HG02759 (cell line): Measurements from ENCODE around the gene RNASE7.

Experiments
- ATAC-seq: cut with Tn5 transposase; IDR thresholded peaks from one replicate; pipeline ENCODE4 v1.9.1; 2021; ENCODE audit warnings: mild to moderate bottlenecking, moderate library complexity; ENCODE audit not compliant: unreplicated experiment

The RNASE7 gene

DNA sequence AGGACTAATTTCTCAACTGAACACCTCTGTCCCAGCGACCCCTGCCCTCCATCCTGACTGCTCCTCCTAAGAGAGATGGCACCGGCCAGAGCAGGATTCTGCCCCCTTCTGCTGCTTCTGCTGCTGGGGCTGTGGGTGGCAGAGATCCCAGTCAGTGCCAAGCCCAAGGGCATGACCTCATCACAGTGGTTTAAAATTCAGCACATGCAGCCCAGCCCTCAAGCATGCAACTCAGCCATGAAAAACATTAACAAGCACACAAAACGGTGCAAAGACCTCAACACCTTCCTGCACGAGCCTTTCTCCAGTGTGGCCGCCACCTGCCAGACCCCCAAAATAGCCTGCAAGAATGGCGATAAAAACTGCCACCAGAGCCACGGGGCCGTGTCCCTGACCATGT lies 756 bp downstream of the RNASE7 start:
- no peak for ATAC-seq

DNA sequence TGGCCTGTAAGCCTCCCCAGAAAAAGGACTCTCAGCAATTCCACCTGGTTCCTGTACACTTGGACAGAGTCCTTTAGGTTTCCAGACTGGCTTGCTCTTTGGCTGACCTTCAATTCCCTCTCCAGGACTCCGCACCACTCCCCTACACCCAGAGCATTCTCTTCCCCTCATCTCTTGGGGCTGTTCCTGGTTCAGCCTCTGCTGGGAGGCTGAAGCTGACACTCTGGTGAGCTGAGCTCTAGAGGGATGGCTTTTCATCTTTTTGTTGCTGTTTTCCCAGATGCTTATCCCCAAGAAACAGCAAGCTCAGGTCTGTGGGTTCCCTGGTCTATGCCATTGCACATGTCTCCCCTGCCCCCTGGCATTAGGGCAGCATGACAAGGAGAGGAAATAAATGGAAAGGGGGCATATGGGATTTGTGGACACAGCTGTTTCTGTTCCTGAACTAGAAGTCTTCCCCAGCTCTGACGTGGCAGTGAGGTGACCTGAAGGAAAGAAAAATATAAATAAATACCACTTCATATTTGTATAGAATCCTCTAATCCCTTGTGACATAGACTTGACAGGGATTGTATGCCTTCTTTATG lies 1.3 kb downstream of the RNASE7 start:
- no peak for ATAC-seq

DNA sequence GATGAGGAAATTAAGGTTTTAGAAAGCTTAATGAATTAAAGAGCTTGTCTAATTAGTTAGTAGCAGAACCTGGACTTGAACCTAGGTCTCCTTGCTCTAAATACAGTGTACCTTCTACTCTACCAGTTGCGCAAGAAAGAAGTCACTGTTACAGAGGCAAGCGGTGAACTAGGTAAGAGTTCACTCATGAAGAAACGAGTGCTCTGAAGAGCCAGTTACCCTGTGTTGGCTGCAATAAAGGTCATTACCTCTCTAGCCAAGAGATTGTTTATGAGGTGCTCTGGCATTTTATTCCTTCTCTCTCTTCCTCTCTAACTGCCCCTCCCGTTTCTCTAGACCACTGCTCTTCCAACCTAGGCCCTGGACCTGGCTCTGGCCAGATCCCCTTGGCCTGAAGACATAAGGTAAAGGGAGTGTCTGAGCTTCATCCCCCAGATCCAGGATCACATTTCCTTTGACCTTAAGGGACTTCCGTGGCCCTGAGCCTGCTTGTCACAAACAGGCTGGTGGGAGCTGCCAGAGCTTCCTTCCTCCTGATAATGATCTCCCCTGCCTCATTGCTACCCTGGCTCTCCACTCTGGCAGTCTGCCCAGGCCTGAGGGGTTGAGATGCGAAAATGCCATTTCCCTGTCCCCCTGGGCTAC lies 1.9 kb downstream of the RNASE7 start:
- ATAC-seq, result no peak

DNA sequence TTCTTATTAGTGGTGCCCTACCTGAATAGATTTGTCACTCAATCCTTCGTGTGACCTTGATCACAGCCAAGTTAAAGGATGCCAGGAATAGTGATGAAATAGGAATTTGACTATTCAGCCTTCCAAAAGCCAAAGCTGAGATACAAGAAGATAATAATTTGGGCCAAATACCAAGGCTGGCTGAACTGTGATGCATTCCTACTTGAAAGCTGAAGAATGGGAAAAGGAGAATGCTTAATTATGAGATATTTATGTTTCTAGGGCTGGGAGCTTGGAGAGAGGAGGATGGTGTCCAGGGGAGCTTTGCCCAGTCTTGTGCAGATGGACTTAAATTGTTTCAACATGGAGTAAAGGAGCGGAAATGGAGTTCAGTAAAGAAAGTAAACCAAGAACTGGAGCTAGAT lies 5.2 kb downstream of the RNASE7 start:
- ATAC-seq, result no peak

DNA sequence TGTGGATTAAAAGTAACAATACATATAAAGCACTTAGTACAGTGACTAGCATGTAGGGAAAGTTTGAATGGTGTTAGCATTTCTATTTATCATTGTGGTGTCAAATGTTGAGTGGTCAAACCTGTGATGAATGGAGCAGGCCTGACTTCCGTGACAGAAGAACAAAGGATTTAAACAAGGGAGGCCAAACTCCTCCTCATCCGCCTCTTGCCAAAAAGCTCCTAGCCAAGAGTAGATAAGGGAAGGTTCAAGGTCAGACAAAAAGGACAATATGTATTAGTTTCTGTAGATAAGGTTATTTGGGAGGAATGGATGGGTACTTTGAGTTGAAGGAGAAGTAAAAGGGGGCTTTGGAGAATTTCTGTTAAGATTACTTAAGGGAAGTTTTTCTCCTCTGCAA lies 6.5 kb downstream of the RNASE7 start:
- no peak for ATAC-seq

DNA sequence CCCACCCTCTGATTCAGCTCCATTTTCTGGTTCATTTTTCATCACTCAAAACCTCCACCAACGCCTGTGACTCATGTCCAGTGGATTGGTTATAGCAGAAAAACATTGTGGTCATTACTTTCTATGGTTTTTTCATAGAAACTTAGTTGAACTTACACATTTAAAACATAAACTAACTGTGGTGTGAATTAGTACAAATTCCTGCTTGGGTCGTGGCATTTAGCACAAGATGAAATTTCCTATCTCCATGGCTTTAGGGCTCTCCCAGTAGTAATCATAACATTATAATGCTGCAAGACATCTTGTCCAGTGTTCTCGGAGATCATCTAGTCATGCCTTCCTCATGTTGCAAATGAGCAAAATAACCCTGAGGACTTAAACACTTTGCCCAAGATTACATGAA lies 7.1 kb downstream of the RNASE7 start:
- ATAC-seq, result no peak

DNA sequence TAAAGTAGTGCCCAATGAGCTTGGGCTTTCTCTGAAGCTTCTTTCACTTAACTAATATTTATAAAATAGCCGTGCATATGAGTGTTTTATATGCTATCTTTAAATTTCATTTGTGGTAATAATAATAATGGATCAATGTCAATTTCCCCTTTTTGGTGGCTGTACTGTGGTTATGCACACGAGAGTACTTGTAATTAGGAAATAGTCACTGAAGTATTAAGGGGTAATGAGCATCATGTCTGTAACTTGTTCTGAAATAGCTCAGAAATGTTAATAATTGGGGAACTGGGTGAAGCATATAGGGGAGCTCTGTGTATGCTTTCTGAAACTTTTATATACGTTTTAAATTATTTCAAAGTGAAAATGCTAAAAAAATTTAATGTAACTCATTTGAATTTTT lies 8.4 kb downstream of the RNASE7 start:
- ATAC-seq, result no peak

DNA sequence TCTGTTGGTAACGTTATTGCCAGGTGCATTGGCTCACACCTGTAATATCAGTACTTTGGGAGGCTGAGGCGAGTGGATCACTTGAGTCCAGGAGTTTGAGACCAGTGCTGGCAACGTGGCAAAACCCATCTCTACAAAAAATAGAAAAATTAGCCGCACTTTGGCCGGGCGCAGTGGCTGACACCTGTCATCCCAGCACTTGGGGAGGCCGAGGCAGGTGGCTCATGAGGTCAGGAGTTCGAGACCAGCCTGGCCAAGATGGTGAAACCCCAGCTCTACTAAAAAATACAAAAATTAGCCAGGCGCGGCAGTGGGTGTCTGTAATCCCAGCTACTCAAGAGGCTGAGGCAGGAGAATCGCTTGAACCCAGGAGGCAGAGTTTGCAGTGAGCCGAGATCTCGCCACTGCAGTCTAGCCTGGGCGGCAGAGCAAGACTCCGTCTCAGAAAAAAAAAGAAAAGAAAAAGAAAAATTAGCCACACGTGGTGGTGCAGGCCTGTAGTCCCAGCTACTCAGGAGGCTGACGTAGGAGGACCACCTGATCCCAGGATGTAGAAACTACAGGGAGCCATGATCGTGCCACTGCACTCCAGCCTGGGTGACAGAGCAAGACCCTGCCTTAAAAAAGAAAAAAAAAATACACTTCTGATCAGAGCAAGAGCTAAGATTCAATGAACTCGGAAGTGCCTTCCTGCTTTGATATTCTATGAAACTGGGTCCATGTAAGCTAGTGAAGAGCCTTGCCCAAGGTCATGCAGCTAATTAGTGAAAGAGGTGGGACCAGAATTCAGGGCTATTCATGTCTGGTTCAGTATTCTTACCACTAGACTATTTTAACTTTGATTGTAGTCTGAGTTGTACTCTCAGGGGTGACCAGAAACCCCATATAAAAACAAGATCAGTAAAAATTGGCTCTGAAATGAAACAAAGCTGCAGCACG lies 11.3 kb downstream of the RNASE7 start:
- no peak for ATAC-seq

DNA sequence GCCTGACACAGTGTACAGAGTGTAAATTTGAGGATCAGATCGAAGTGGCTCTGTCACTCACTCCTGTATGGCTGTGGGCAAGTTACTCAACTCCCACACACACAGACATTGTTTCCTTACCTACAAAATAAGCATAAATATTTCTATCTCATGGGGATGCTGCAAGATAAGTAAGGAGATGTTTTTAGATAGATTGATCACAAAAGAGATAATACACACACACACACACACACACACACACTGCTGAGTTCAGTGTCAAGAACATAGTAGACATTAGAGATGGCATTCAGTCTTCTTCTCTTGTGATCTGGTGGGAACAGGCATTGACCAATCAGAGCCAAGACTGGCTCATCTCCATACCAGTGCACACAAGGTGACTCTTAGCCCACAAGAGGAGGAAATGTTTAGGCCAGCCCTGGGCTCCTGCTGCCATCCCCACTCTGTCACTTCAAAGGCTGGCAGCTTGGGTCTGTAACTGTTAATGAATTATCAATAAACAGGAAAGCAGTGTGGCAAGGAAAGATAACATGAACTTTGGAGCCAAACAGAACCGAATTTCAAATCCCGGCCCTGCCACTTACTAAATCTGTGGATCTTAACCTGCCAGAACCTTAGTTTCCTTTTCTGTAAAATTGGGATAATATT lies 12.1 kb downstream of the RNASE7 start:
- no peak for ATAC-seq

DNA sequence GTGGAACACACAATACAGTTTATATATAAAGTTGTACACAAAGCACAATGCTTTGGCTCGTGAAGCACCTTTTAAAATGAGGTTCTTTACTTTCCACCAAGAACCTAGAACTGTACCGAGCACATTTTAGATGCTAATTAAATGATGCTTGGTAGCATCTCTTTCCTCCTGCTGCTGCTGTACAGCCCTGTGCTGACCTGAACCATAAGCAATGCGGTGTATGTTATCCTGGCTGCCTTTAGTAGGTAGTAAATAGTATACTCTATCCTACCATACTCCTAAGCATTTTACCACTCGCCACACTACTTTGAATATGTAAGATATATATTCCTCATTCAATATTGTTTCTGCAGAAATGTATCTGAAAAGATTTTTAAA lies 12.6 kb downstream of the RNASE7 start:
- no peak for ATAC-seq

DNA sequence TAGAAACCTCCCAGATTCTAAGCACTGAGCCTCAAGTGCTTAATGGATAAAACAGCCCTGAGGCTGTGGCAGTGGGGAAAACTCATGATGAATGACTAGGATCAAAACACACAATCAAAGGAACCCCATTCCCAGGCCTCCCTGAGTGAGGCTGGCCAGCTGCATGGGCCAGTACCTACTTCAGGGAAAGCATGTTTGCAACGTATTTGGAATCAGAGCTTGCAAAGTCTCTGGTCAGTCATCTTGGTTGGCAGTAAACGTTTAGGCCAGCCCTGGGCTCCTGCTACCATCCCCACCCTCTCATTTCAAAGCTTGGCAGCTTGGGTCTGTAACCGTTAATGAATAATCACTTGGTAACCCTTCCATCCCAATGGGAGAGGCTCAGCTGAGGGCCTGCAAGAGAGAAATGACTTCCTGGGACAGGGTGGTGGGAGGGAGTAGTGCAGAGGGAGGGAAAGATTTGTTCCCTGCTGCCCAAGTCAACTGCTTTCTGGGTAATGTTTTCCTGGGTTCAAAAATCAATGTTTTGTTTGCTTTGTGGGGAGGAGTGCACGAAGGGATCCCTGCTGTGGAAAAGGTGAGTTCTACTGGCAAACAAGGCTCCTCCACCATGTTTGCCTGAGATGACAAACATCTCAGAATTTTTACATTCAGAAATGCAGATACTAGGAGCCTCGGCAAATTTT lies 13.4 kb downstream of the RNASE7 start:
- ATAC-seq, result no peak

DNA sequence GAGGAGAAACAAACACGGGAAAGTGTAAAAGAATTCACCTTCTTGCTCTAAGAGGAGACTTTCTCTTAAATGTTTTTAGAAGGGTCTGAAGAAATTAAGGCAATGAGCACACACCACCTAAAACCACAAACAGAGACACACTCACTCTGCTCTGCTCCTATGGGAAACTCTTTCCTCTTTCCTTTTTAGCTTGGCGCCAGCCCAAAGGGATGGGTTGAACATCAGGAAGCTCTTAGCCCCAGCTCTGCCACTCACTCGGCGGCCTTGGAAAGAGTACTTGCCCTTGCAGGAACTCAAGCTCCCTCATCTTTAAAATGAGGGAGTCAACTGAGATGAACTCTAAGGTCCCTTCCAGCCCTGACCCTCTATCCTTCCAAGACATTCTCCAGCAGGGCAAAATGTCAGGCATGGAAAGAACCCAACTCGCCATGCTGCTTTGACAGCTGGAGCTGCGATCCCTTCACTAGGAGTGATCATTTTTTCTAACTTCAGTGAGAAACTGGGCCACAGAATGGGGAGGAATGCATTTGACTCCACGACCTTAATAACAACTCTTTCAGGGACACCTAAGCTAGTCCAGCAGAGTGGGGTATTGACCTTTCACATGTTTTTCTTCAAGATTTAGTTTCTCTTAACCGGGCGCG lies 14.5 kb downstream of the RNASE7 start:
- no peak for ATAC-seq

DNA sequence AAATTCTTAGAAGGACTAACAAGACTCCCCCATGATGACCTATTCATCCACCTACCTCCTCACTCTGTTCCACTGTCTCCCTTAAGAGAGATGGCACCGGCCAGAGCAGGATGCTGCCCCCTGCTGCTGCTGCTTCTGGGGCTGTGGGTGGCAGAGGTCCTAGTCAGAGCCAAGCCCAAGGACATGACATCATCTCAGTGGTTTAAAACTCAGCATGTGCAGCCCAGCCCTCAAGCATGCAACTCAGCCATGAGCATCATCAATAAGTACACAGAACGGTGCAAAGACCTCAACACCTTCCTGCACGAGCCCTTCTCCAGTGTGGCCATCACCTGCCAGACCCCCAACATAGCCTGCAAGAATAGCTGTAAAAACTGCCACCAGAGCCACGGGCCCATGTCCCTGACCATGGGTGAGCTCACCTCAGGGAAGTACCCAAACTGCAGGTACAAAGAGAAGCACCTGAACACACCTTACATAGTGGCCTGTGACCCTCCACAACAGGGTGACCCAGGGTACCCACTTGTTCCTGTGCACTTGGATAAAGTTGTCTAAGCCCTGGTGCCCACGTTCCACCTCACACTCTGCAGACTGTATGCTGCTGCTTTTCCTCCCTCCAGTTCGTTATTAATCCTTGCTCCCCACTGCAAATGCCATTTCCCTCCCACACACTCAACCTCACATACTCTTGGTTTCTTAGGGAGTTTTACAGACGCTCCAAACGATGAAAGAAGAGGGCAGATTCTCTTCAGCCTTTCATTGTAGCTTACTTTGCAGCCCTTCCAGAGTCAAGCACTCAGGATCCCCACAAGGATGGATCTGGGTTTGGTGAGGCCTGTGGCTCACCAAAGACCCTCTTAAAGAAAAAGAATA lies 15.9 kb downstream of the RNASE7 start, which contains the start of gene RNASE8:
Gene RNASE8, plus strand, starts transcription at position 20 of the 873 bp plus-strand sequence. Its CDS starts 71 bp downstream, at position 91.
- ATAC-seq, result no peak

DNA sequence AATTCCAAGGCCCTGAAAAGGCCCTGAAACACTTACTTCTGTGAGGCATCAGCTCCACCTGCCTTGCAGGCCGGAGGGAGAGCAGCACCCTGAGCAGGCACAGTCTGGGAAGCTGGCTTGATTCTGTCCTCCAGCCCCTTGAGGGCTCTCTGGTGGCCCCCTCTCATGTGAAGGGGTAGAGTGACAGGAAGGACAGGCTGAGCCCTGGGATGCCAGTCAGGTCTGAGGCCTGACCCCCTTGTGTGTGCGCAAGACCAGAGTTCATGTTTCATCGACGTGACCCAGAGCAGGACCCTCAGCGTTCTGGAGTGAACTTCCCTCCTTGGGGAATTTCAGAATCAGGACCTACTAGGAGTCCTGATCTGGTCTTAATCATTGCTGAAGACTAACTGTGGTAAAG lies 16.7 kb downstream of the RNASE7 start:
- ATAC-seq, result no peak

DNA sequence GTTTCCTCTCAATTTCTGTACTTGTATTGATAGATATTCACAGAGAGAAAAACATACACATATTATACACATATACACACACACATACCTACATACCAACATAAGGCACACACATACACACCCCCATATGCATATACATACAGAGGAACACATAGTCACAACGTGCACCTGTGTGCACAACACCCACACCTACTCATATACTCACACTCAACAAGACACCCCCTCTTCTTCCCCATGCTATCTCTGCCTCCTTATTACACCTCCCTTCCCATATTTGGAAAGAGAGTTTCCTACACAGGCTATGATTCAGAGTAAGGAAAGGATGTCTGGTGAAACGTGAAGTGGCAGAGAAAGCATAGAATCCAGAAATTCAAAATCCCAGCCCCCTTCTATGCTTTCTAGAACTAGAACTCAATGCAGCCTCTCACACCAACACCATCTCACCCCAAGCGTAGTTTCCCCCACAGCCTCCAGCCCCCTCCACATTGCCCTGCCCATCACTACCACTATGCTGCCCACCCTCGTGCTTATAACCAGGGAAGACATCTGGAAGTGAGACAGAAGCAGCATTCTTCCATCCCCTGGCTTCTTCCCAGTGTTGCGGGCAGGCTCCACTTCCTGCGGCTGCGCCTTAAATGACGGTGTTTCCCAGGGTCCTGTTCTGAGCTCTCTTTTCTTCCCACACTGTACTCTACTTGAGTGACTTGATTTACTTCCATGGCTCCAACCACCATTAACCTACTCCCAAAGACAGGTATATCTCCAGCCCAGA lies 17.9 kb downstream of the RNASE7 start:
- ATAC-seq, result no peak

DNA sequence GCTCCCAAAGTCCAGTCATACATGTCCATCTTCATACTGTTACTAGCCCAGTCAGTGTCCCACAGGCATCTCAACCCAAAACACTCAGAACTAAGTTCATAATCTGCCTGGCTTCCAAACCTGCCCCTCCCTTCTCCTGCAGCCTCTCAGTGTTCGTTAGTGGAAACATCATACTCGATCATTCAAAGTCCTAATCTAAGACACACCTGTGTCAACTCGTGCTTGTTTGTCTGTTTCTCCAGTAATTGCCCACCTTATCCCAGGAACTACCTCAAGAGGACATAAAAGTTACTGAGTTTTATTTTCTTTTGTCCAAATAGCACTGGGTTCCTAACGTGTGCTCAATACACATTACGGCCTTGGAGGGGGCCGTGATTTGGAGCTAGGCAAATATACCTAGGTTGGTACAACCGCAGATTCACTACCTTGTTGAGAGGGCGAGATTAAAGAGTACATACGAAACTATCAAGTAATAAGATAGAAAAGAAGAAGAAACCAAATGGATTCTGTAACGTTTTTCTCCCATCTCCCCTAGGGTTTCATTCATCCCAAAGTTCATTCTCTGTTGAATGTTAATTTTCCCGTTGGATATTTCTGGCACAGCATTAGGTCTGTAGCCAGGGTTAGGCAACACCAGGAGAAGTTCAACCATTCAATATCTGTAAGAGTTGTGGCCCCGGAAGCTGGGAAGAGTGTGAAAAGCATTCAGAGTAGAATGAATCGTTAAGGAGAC lies 18.6 kb downstream of the RNASE7 start:
- no peak for ATAC-seq

DNA sequence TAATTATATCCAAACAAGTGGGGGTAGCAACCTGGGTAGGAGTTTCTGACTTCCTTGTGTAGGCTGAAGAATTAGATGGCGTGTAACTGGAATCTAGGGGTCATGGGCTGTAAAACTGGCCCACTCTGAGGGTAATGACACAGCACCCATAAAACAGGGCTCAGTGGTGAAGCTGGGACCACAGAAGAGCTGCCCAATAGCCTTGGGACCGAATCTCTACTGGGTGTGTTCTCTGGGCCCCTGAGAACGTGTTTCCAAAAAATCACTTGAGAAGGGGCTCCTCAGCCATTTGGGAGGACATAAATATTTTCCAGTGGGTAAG lies 19.1 kb downstream of the RNASE7 start:
- no peak for ATAC-seq

DNA sequence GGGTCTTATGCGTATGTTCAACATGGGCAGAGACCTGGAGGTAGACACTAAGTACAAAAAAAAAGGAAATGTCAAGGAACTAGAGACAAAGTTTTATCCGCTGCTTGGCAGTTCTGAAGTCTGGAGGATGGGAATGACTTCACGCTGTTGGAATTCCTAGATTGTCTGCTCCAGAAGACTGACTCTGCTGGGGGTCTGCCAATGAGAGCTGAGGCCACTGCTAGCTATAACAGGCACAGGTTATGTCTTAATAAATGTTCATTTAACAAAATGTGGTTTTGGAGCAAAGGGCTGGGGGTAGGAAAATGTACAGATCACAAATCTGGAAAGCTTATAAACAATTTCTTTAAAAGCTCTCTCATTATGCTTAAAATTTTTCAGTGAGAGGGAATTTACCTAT lies 21.3 kb downstream of the RNASE7 start:
- ATAC-seq, result no peak
